K562 (cell line): ENCODE measurements around the gene DIP2A.

Source experiments
- HMG20B ChIP-seq: fragments of 250-450 bp; sonication (Bioruptor Pico); IDR thresholded peaks from 2 replicates; pipeline ENCODE4 v1.5.0; 2021; ENCODE audit warnings: mild to moderate bottlenecking
- NFYB ChIP-seq: IDR thresholded peaks from 2 replicates; pipeline ENCODE4 v1.6.1; 2011; ENCODE audit warnings: mild to moderate bottlenecking, moderate library complexity; ENCODE audit not compliant: insufficient read length; ENCODE audit errors: extremely low read depth
- PHF8 ChIP-seq: fragments of 200-600 bp; sonication (generic); IDR thresholded peaks from 2 replicates; pipeline ENCODE4 v1.6.1; 2012; ENCODE audit warnings: mixed run types, mild to moderate bottlenecking, inconsistent platforms, low read length, moderate library complexity, borderline replicate concordance
- ZNF668 ChIP-seq: fragments of 250-450 bp; sonication (Bioruptor Pico); IDR thresholded peaks from 2 replicates; pipeline ENCODE4 v1.8.0; 2022; ENCODE audit warnings: mild to moderate bottlenecking, inconsistent platforms
- TF ChIP-seq, protein P1 (sequence below): conservative IDR thresholded peaks from 2 replicates; pipeline ENCODE4 v1.6.1; 2011; ENCODE audit warnings: low read depth, mild to moderate bottlenecking, low read length; ENCODE audit not compliant: control insufficient read depth
- TF ChIP-seq, protein P2 (sequence below), 2 experiments: fragments of 450-650 bp; formaldehyde crosslinking in 1 of 2; IDR thresholded peaks; 2 replicates each; pipeline versions ENCODE4 v1.4.0 to v1.6.1; 2014 to 2020; ENCODE audit warnings: mild to moderate bottlenecking in 2 of 2, borderline replicate concordance in 1 of 2, low read depth in 1 of 2
- TF ChIP-seq, protein P3 (sequence below): fragments of 450-650 bp; IDR thresholded peaks from 2 replicates; pipeline ENCODE4 v1.7.0; 2016; ENCODE audit warnings: borderline replicate concordance

DNA sequence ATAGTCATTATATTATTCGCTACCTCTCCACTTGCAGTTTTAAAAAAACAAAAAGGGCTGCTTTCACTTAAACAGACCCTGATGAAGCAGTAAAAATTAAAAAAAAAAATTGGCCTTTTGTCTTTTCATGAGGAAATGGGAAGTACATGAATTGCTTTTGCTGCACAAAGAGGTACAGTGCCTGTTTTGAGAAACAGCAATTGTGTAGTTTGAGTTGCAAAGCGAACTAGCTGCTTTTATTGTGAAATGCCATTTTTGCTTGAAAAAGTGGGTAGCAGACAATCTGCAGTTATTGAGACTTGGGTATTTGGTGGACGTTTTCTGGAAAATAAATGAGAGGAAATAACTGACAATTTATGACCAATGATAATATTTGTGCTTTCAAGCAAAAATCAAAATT, 7.0 kb downstream of the DIP2A start:
- no peak for TF ChIP-seq HMG20B (CRISPR knock-in tag)
- TF ChIP-seq, protein P1, sequence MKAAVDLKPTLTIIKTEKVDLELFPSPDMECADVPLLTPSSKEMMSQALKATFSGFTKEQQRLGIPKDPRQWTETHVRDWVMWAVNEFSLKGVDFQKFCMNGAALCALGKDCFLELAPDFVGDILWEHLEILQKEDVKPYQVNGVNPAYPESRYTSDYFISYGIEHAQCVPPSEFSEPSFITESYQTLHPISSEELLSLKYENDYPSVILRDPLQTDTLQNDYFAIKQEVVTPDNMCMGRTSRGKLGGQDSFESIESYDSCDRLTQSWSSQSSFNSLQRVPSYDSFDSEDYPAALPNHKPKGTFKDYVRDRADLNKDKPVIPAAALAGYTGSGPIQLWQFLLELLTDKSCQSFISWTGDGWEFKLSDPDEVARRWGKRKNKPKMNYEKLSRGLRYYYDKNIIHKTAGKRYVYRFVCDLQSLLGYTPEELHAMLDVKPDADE, result no peak
- no peak for TF ChIP-seq PHF8
- TF ChIP-seq NFYB, result no peak
- TF ChIP-seq ZNF668 (CRISPR knock-in tag), result no peak
- TF ChIP-seq, protein P2, sequence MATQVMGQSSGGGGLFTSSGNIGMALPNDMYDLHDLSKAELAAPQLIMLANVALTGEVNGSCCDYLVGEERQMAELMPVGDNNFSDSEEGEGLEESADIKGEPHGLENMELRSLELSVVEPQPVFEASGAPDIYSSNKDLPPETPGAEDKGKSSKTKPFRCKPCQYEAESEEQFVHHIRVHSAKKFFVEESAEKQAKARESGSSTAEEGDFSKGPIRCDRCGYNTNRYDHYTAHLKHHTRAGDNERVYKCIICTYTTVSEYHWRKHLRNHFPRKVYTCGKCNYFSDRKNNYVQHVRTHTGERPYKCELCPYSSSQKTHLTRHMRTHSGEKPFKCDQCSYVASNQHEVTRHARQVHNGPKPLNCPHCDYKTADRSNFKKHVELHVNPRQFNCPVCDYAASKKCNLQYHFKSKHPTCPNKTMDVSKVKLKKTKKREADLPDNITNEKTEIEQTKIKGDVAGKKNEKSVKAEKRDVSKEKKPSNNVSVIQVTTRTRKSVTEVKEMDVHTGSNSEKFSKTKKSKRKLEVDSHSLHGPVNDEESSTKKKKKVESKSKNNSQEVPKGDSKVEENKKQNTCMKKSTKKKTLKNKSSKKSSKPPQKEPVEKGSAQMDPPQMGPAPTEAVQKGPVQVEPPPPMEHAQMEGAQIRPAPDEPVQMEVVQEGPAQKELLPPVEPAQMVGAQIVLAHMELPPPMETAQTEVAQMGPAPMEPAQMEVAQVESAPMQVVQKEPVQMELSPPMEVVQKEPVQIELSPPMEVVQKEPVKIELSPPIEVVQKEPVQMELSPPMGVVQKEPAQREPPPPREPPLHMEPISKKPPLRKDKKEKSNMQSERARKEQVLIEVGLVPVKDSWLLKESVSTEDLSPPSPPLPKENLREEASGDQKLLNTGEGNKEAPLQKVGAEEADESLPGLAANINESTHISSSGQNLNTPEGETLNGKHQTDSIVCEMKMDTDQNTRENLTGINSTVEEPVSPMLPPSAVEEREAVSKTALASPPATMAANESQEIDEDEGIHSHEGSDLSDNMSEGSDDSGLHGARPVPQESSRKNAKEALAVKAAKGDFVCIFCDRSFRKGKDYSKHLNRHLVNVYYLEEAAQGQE (IDR thresholded peaks at IDR 0.05; ENCODE audit: borderline replicate concordance), result no peak
- TF ChIP-seq, protein P2 (CRISPR knock-in tag; IDR thresholded peaks at IDR 0.05; ENCODE audit: low read depth), result no peak
- TF ChIP-seq, protein P3, sequence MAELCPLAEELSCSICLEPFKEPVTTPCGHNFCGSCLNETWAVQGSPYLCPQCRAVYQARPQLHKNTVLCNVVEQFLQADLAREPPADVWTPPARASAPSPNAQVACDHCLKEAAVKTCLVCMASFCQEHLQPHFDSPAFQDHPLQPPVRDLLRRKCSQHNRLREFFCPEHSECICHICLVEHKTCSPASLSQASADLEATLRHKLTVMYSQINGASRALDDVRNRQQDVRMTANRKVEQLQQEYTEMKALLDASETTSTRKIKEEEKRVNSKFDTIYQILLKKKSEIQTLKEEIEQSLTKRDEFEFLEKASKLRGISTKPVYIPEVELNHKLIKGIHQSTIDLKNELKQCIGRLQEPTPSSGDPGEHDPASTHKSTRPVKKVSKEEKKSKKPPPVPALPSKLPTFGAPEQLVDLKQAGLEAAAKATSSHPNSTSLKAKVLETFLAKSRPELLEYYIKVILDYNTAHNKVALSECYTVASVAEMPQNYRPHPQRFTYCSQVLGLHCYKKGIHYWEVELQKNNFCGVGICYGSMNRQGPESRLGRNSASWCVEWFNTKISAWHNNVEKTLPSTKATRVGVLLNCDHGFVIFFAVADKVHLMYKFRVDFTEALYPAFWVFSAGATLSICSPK, result no peak
